ENCODE data around the gene KRT83. TPM values are rescaled to one million over a fixed set of nuclear protein-coding genes. Genes with fewer than 3 reads are reported as not detected.
"Not testable (repeated sequence)": the region's sequence is repeated elsewhere in the genome, so short reads cannot be mapped to it uniquely, and the experiment has no call there.

KRT83 gene
- total RNA-seq, 4 donors from 2014 or later: not detected

GRCh38 chr12:52306731-52307130, 14.5 kb downstream of the KRT83 start:
- TF ChIP-seq CTCF (IDR thresholded peaks at IDR 0.05) (no peak), POLR2A (IDR thresholded peaks at IDR 0.05) (no peak)
- H3K4me1 ChIP-seq: peaks cover 4 to 14% (median 12%) of the 10 kb centered on the region in 3 donors
- no peaks in the 10 kb centered on the region for H3K9me3 ChIP-seq
- no peak overlapping the region for H3K27ac ChIP-seq
- H3K4me3 ChIP-seq: no peak overlapping the region
- no peaks in the 10 kb centered on the region for H3K36me3 ChIP-seq
- DNase-seq: no peak
- peaks cover 0 to 54% (median 0%) of the 10 kb centered on the region in 4 donors for H3K27me3 ChIP-seq
- 86 to 93% methylated on average over 1 to 2 of the region's 2 CpGs for WGBS, 2 donors
- intact Hi-C loops (cut with DNase I): no loop called here

- Histone ChIP-seq H3K36me3 (no peaks in the 10 kb centered on the region), H3K4me1 (peaks cover 4 to 14% (median 12%) of the 10 kb centered on the region in 3 donors), H3K27me3 (peaks cover 0 to 51% (median 0%) of the 10 kb centered on the region in 4 donors), H3K27ac (no peak overlapping the region), H3K4me3 (no peak overlapping the region), H3K9me3 (no peaks in the 10 kb centered on the region)
- TF ChIP-seq POLR2A (IDR thresholded peaks at IDR 0.05) (no peak), CTCF (IDR thresholded peaks at IDR 0.05) (peak in 3 of 6 experiments; percentile 18 to 51 (median 33))
- no peak for DNase-seq
- intact Hi-C loops (cut with DNase I): no loop called here
- 45 to 59% methylated on average over 5 of the region's 11 CpGs for WGBS, 2 donors
These were observed 15.1 kb downstream of the KRT83 start for GRCh38 chr12:52305921-52306705.

- H3K9me3 ChIP-seq; DNase-seq; H3K36me3 ChIP-seq; H3K27ac ChIP-seq; intact Hi-C loops (cut with DNase I); H3K4me3 ChIP-seq: not testable (repeated sequence)
- WGBS, 2 donors: 80 to 83% methylated on average over 4 to 12 of the region's 15 CpGs
- Histone ChIP-seq H3K4me1 (peaks cover 4 to 14% (median 12%) of the 10 kb centered on the region in 3 donors), H3K27me3 (peaks cover 0 to 40% (median 0%) of the 10 kb centered on the region in 4 donors)
These were observed 16.2 kb downstream of the KRT83 start for GRCh38 chr12:52304941-52305411.

GRCh38 chr12:52302242-52302914, 18.8 kb downstream of the KRT83 start:
- H3K27me3 ChIP-seq: peaks cover 0 to 33% (median 0%) of the 10 kb centered on the region in 4 donors
- DNase-seq; H3K27ac ChIP-seq; H3K36me3 ChIP-seq; intact Hi-C loops (cut with DNase I); H3K4me3 ChIP-seq; H3K4me1 ChIP-seq; H3K9me3 ChIP-seq: not testable (repeated sequence)
- WGBS, 2 donors: no CpG with 5 or more reads among the region's 5 CpGs

- H3K4me3 ChIP-seq; DNase-seq; H3K9me3 ChIP-seq; H3K4me1 ChIP-seq; H3K27ac ChIP-seq; H3K36me3 ChIP-seq; intact Hi-C loops (cut with DNase I): not testable (repeated sequence)
- 78 to 86% methylated on average over 13 to 16 of the region's 31 CpGs for WGBS, 2 donors
- peaks cover 0 to 33% (median 0%) of the 10 kb centered on the region in 4 donors for H3K27me3 ChIP-seq
These were observed 19.5 kb downstream of the KRT83 start for GRCh38 chr12:52301721-52302120.

GRCh38 chr12:52300796-52301691, 20.2 kb downstream of the KRT83 start:
- Histone ChIP-seq H3K4me3 (no peak overlapping the region), H3K27ac (no peak overlapping the region), H3K4me1 (no peaks in the 10 kb centered on the region), H3K36me3 (no peaks in the 10 kb centered on the region), H3K9me3 (no peaks in the 10 kb centered on the region), H3K27me3 (peaks cover 0 to 31% (median 0%) of the 10 kb centered on the region in 4 donors)
- DNase-seq: no peak
- intact Hi-C loops (cut with DNase I): no loop called here
- no peak for TF ChIP-seq CTCF (IDR thresholded peaks at IDR 0.05)
- WGBS, 2 donors: 57 to 68% methylated on average over 8 to 11 of the region's 14 CpGs
